Liver (tissue), 9 donors: Measurements from ENCODE around the gene CCN2. TPM values are rescaled to one million over a fixed set of nuclear protein-coding genes. Genes with fewer than 3 reads are reported as not detected.

Experiments
- DNase-seq: peaks from one replicate; pipeline ENCODE4 v3.0.0-alpha.2; 2017; ENCODE audit warnings: low spot score
- H3K27ac ChIP-seq, 2 donors: one replicate each; pipeline ENCODE4 v1.7.0; 2013; ENCODE audit warnings: inconsistent platforms in 2 of 2, low read length in 2 of 2, control low read depth in 1 of 2, low read depth in 1 of 2, mild to moderate bottlenecking in 1 of 2
- H3K27me3 ChIP-seq, 4 donors: one replicate each; pipeline versions ENCODE4 v1.6.1 to v1.7.0; 2013; ENCODE audit warnings: low read length in 3 of 4, inconsistent platforms in 1 of 4, mild to moderate bottlenecking in 1 of 4, moderate library complexity in 1 of 4; ENCODE audit not compliant: control insufficient read depth in 4 of 4, insufficient read depth in 4 of 4
- H3K36me3 ChIP-seq, 4 donors: one replicate each; pipeline versions ENCODE4 v1.6.1 to v1.7.0; 2013; ENCODE audit warnings: low read length in 3 of 4, mild to moderate bottlenecking in 3 of 4, low read depth in 1 of 4, moderate library complexity in 1 of 4; ENCODE audit not compliant: control insufficient read depth in 4 of 4, insufficient read depth in 3 of 4
- H3K4me1 ChIP-seq, 4 donors: one replicate each; pipeline versions ENCODE4 v1.6.1 to v1.7.0; 2013; ENCODE audit warnings: low read length in 3 of 4, mild to moderate bottlenecking in 3 of 4, moderate library complexity in 1 of 4; ENCODE audit not compliant: control insufficient read depth in 4 of 4, insufficient read depth in 4 of 4
- H3K4me3 ChIP-seq, 3 donors: one replicate each; pipeline versions ENCODE4 v1.6.1 to v1.7.0; 2013; ENCODE audit warnings: low read length in 3 of 3, control low read depth in 1 of 3, low read depth in 1 of 3, mild to moderate bottlenecking in 1 of 3
- H3K9ac ChIP-seq, 2 donors: one replicate each; pipeline ENCODE4 v1.7.0; 2013; ENCODE audit warnings: low read length in 2 of 2, mild to moderate bottlenecking in 2 of 2, moderate library complexity in 2 of 2, control low read depth in 1 of 2, low read depth in 1 of 2
- H3K9me3 ChIP-seq, 4 donors: one replicate each; pipeline versions ENCODE4 v1.6.1 to v1.7.0; 2013; ENCODE audit warnings: low read length in 3 of 4; ENCODE audit not compliant: control insufficient read depth in 4 of 4
- ATF3 ChIP-seq: IDR thresholded peaks from 2 replicates; pipeline ENCODE4 v1.6.1; 2016; ENCODE audit warnings: antibody characterized with exemption
- CTCF ChIP-seq: fragments of 150-350 bp; IDR thresholded peaks from 2 replicates; pipeline ENCODE4 v1.5.1; 2017; ENCODE audit warnings: improper control_type of control experiment, low read depth, low read length; ENCODE audit not compliant: missing input control
- EGR1 ChIP-seq, 2 donors: IDR thresholded peaks; 2 replicates each; pipeline ENCODE4 v1.6.1; 2016 to 2018; ENCODE audit warnings: antibody characterized with exemption in 2 of 2, low read depth in 2 of 2
- FOXA1 ChIP-seq: IDR thresholded peaks from 2 replicates; pipeline ENCODE4 v1.6.1; 2016; ENCODE audit warnings: antibody characterized with exemption
- FOXA2 ChIP-seq: IDR thresholded peaks from 2 replicates; pipeline ENCODE4 v1.6.1; 2016; ENCODE audit warnings: antibody characterized with exemption
- GABPA ChIP-seq, 2 donors: IDR thresholded peaks in 1 of 2; conservative IDR thresholded peaks in 1 of 2; 2 replicates each; pipeline ENCODE4 v1.6.1; 2016; ENCODE audit warnings: antibody characterized with exemption in 2 of 2, mild to moderate bottlenecking in 1 of 2, moderate library complexity in 1 of 2
- HNF4A ChIP-seq, 2 donors: conservative IDR thresholded peaks; 2 replicates each; pipeline ENCODE4 v1.6.1; 2016; ENCODE audit warnings: antibody characterized with exemption in 2 of 2, mild to moderate bottlenecking in 2 of 2
- HNF4G ChIP-seq: IDR thresholded peaks from 2 replicates; pipeline ENCODE4 v1.6.1; 2016; ENCODE audit warnings: antibody characterized with exemption
- JUND ChIP-seq, 2 donors: IDR thresholded peaks; 2 replicates each; pipeline ENCODE4 v1.6.1; 2016; ENCODE audit warnings: antibody characterized with exemption in 2 of 2
- MAX ChIP-seq: IDR thresholded peaks from 2 replicates; pipeline ENCODE4 v1.6.1; 2016; ENCODE audit warnings: antibody characterized with exemption
- NR2F2 ChIP-seq: IDR thresholded peaks from 2 replicates; pipeline ENCODE4 v1.6.1; 2016; ENCODE audit warnings: antibody characterized with exemption
- RAD21 ChIP-seq, 2 donors: IDR thresholded peaks; 2 replicates each; pipeline ENCODE4 v1.6.1; 2016; ENCODE audit warnings: antibody characterized with exemption in 2 of 2, mild to moderate bottlenecking in 2 of 2
- REST ChIP-seq: IDR thresholded peaks from 2 replicates; pipeline ENCODE4 v1.6.1; 2016; ENCODE audit warnings: antibody characterized with exemption, mild to moderate bottlenecking
- RXRA ChIP-seq, 2 donors: IDR thresholded peaks; 2 replicates each; pipeline ENCODE4 v1.6.1; 2017 to 2018; ENCODE audit warnings: antibody characterized with exemption in 2 of 2, mild to moderate bottlenecking in 1 of 2
- SP1 ChIP-seq: IDR thresholded peaks from 2 replicates; pipeline ENCODE4 v1.6.1; 2018; ENCODE audit warnings: antibody characterized with exemption, mild to moderate bottlenecking
- TAF1 ChIP-seq: conservative IDR thresholded peaks from 2 replicates; pipeline ENCODE4 v1.6.1; 2016; ENCODE audit warnings: antibody characterized with exemption, mild to moderate bottlenecking
- YY1 ChIP-seq: IDR thresholded peaks from 2 replicates; pipeline ENCODE4 v1.6.1; 2016; ENCODE audit warnings: antibody characterized with exemption, mild to moderate bottlenecking
- ZBTB33 ChIP-seq: IDR thresholded peaks from 2 replicates; pipeline ENCODE4 v1.6.1; 2016; ENCODE audit warnings: antibody characterized with exemption
- WGBS: extraction: QIAGEN DNeasy Blood & Tissue Kit; methylation state at CpG from one replicate; pipeline ENCODE4 v1.1.7; 2013; 5-methylcytosine and 5-hydroxymethylcytosine counted together
- polyA plus RNA-seq, 2 donors: library from polyadenylated mRNA; stranded (reverse) in 1 of 2; unstranded in 1 of 2; fragments of 200-250 nt in 1 of 2; fragments of >200 nt in 1 of 2; fragmentation: Nextera tagmentation in 1 of 2; extraction: Ambion mirVana in 1 of 2; gene quantifications; one replicate each; pipeline versions ENCODE4 v1.2.1 to v1.2.3, GENCODE V29; 2013 to 2015
- total RNA-seq, 2 donors: library from RNA; depleted of rRNA; stranded (reverse); fragments of >200 nt; gene quantifications; one replicate each; pipeline ENCODE4 v1.2.3, GENCODE V29; 2014
- donor health status: healthy.
- donor health status: healthy.
- donor health status: healthy.
- donor health status: healthy.
- donor health status: healthy.

The CCN2 gene
- total and polyA plus RNA-seq, 4 donors: 7.3 to 26.9 (median 19.5) TPM

GRCh38 chr6:131945971-131946370, 5.2 kb downstream of the CCN2 start:
- TF ChIP-seq YY1 (no peak), GABPA (IDR thresholded peaks at IDR 0.05 in 1 of 2, conservative IDR thresholded peaks at IDR 0.05 in 1 of 2) (no peak), REST (no peak), NR2F2 (no peak), ATF3 (no peak), CTCF (no peak), FOXA2 (no peak), JUND (IDR thresholded peaks at IDR 0.05) (no peak), HNF4G (no peak), EGR1 (IDR thresholded peaks at IDR 0.05; ENCODE audit: low read depth in 2 of 2) (no peak), HNF4A (conservative IDR thresholded peaks at IDR 0.05) (no peak), RXRA (IDR thresholded peaks at IDR 0.05) (no peak), RAD21 (IDR thresholded peaks at IDR 0.05) (no peak), ZBTB33 (no peak), SP1 (no peak), TAF1 (no peak), MAX (no peak), FOXA1 (no peak)
- Histone ChIP-seq H3K36me3 (no peaks in the 10 kb centered on the region), H3K27me3 (no peaks in the 10 kb centered on the region), H3K9ac (no peak overlapping the region), H3K4me3 (no peak overlapping the region), H3K4me1 (peaks cover 0 to 14% (median 8%) of the 10 kb centered on the region in 4 donors), H3K9me3 (no peaks in the 10 kb centered on the region), H3K27ac (no peak overlapping the region)
- WGBS: 99% methylated on average over 1 of the region's 1 CpG
- no peak for DNase-seq
